Smooth muscle cell (in vitro differentiated cells): ENCODE data around the gene KCNK10. TPM values are rescaled to one million over a fixed set of nuclear protein-coding genes. Genes with fewer than 3 reads are reported as not detected.

Experiments used
- DNase-seq: peaks from one replicate; lab custom pipeline; 2025; ENCODE audit not compliant: unreplicated experiment; lab: John Stamatoyannopoulos, UW
- H2AFZ ChIP-seq: fragments of 200-600 bp; sonication (generic); 2 replicates; pipeline ENCODE4 v1.6.0; 2016; ENCODE audit warnings: antibody characterized with exemption, low read depth, mild to moderate bottlenecking
- H3F3A ChIP-seq: fragments of 200-600 bp; sonication (generic); 2 replicates; pipeline ENCODE4 v1.6.0; 2017; ENCODE audit warnings: antibody characterized with exemption, low read depth
- H3K27ac ChIP-seq: fragments of 200-600 bp; sonication (generic); 2 replicates; pipeline ENCODE4 v1.5.1; 2016; ENCODE audit warnings: low read depth, mild to moderate bottlenecking
- H3K27me3 ChIP-seq: fragments of 200-600 bp; sonication (generic); 2 replicates; pipeline ENCODE4 v1.6.1; 2016; ENCODE audit warnings: low read depth, mild to moderate bottlenecking
- H3K36me3 ChIP-seq: fragments of 200-600 bp; sonication (generic); 2 replicates; pipeline ENCODE4 v1.5.1; 2016; ENCODE audit warnings: low read depth
- H3K4me1 ChIP-seq: fragments of 200-600 bp; sonication (generic); 2 replicates; pipeline ENCODE4 v1.5.1; 2016; ENCODE audit warnings: low read depth
- H3K4me2 ChIP-seq: fragments of 200-600 bp; sonication (generic); 2 replicates; pipeline ENCODE4 v1.6.0; 2016; ENCODE audit warnings: mild to moderate bottlenecking
- H3K4me3 ChIP-seq: fragments of 200-600 bp; sonication (generic); 2 replicates; pipeline ENCODE4 v1.5.1; 2016; ENCODE audit warnings: mild to moderate bottlenecking
- H3K79me2 ChIP-seq: fragments of 200-600 bp; sonication (generic); 2 replicates; pipeline ENCODE4 v1.6.0; 2016; ENCODE audit warnings: low read depth, mild to moderate bottlenecking
- H3K9ac ChIP-seq: fragments of 200-600 bp; sonication (generic); 2 replicates; pipeline ENCODE4 v1.6.0; 2016; ENCODE audit warnings: low read depth
- H3K9me3 ChIP-seq: fragments of 200-600 bp; sonication (generic); replicated peaks from 2 replicates; pipeline ENCODE4 v1.5.1; 2016; ENCODE audit warnings: low read depth
- H4K20me1 ChIP-seq: fragments of 200-600 bp; sonication (generic); 2 replicates; pipeline ENCODE4 v1.6.0; 2016; ENCODE audit warnings: low read depth
- WGBS: methylation state at CpG from one replicate; pipeline ENCODE4 v1.1.7; 2016; ENCODE audit warnings: low lambda C conversion rate; 5-methylcytosine and 5-hydroxymethylcytosine counted together
- polyA plus RNA-seq: library from polyadenylated mRNA; unstranded; fragments of >200 nt; fragmentation: Nextera tagmentation; extraction: Ambion mirVana; gene quantifications from 2 replicates; pipeline ENCODE4 v1.2.1, GENCODE V29; 2016
- total RNA-seq: library from RNA; depleted of rRNA; stranded (reverse); fragments of >200 nt; gene quantifications from 2 replicates; pipeline ENCODE4 v1.2.3, GENCODE V29; 2014
- TF ChIP-seq, protein P1 (sequence below): fragments of 200-600 bp; sonication (generic); IDR thresholded peaks from 2 replicates; pipeline ENCODE4 v1.5.1; 2017; ENCODE audit warnings: borderline replicate concordance, mild to moderate bottlenecking, antibody characterized with exemption; ENCODE audit not compliant: insufficient read depth, poor library complexity, severe bottlenecking

KCNK10 gene
- total and polyA plus RNA-seq, 2 experiments from 2014 or later, result not detected

GRCh38 chr14:88166616-88167015 is 156.5 kb downstream of the KCNK10 start:
- H3K4me3 ChIP-seq, result no peak overlapping the region
- no peaks in the 10 kb centered on the region for H4K20me1 ChIP-seq
- no peaks in the 10 kb centered on the region for H3K36me3 ChIP-seq
- H3K27ac ChIP-seq, result no peak overlapping the region
- no peak overlapping the region for H3K9ac ChIP-seq
- H3K9me3 ChIP-seq, result peaks cover 4% of the 10 kb centered on the region
- no peaks in the 10 kb centered on the region for H3K4me1 ChIP-seq
- H3K4me2 ChIP-seq, result no peak overlapping the region
- 54% methylated on average over 3 of the region's 3 CpGs for WGBS
- H3K79me2 ChIP-seq, result no peaks in the 10 kb centered on the region
- H3K27me3 ChIP-seq, result no peaks in the 10 kb centered on the region
- H2AFZ ChIP-seq, result no peak overlapping the region
- no peaks in the 10 kb centered on the region for H3F3A ChIP-seq
- DNase-seq, result no peak
- TF ChIP-seq, protein P1, sequence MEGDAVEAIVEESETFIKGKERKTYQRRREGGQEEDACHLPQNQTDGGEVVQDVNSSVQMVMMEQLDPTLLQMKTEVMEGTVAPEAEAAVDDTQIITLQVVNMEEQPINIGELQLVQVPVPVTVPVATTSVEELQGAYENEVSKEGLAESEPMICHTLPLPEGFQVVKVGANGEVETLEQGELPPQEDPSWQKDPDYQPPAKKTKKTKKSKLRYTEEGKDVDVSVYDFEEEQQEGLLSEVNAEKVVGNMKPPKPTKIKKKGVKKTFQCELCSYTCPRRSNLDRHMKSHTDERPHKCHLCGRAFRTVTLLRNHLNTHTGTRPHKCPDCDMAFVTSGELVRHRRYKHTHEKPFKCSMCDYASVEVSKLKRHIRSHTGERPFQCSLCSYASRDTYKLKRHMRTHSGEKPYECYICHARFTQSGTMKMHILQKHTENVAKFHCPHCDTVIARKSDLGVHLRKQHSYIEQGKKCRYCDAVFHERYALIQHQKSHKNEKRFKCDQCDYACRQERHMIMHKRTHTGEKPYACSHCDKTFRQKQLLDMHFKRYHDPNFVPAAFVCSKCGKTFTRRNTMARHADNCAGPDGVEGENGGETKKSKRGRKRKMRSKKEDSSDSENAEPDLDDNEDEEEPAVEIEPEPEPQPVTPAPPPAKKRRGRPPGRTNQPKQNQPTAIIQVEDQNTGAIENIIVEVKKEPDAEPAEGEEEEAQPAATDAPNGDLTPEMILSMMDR, result no peak

GRCh38 chr14:88164906-88165534 is 158.0 kb downstream of the KCNK10 start:
- TF ChIP-seq, protein P1, result no peak
- H3K79me2 ChIP-seq, result no peaks in the 10 kb centered on the region
- H3K27ac ChIP-seq, result no peak overlapping the region
- WGBS, result 40% methylated on average over 3 of the region's 3 CpGs
- no peak overlapping the region for H3K9ac ChIP-seq
- H3K4me1 ChIP-seq, result no peaks in the 10 kb centered on the region
- H3K4me2 ChIP-seq, result no peak overlapping the region
- no peak overlapping the region for H3K4me3 ChIP-seq
- no peak for DNase-seq
- H2AFZ ChIP-seq, result no peak overlapping the region
- peaks cover 3% of the 10 kb centered on the region for H3K9me3 ChIP-seq
- no peaks in the 10 kb centered on the region for H3K27me3 ChIP-seq
- H3F3A ChIP-seq, result no peaks in the 10 kb centered on the region
- H3K36me3 ChIP-seq, result no peaks in the 10 kb centered on the region
- H4K20me1 ChIP-seq, result no peaks in the 10 kb centered on the region

DNA sequence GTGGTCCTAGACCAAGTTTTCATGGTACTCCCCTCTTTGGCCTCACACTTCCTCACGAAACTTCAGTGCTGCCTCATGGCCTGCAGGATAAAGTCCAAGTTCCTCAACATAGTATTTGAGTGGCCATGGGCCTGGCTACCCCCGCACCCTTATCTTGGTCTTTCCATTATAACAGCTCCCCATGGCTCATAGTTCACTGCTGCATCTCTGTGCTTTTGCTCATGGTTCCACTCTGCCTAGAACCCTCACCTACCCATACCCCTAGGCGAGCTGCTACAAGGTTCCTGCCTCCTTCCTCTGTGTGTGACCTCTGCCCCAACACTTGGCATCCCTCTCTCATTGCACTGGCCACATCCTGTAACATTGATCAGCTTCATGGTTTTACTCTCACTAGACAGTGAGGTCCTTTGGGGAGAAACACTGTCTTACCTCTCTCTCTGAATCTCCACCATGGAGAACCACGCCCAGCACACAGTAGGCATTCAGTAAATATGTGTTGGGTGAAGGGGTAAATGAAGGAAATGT is 159.3 kb downstream of the KCNK10 start:
- no peak for DNase-seq
- WGBS, result 91% methylated on average over 4 of the region's 4 CpGs
- no peak overlapping the region for H3K4me3 ChIP-seq
- no peaks in the 10 kb centered on the region for H3K79me2 ChIP-seq
- H3K36me3 ChIP-seq, result no peaks in the 10 kb centered on the region
- no peak overlapping the region for H3K27ac ChIP-seq
- no peaks in the 10 kb centered on the region for H3K4me1 ChIP-seq
- no peaks in the 10 kb centered on the region for H3K27me3 ChIP-seq
- H3K9me3 ChIP-seq, result no peaks in the 10 kb centered on the region
- H2AFZ ChIP-seq, result no peak overlapping the region
- TF ChIP-seq, protein P1, result no peak
- no peaks in the 10 kb centered on the region for H3F3A ChIP-seq
- no peak overlapping the region for H3K4me2 ChIP-seq
- no peaks in the 10 kb centered on the region for H4K20me1 ChIP-seq
- no peak overlapping the region for H3K9ac ChIP-seq

DNA sequence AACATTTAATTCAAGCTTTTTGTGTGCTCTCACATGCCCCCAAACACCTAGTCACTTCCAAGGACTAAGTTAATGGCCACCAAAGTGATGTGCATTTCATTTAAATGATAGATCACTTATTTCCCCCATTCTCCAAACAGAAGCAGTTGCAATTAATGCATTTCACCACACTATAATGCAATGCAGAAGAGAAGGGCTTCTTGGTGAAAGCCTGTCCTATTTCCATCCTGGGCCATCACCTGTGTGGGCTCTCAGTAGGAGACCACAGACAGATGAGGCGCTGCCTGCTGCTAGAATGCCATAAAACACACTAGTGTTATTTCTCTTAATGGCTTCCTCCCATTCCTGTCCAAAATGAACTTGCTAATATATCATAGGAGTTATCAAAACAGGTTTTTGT is 166.9 kb downstream of the KCNK10 start:
- 91% methylated on average over 1 of the region's 1 CpG for WGBS
- Histone ChIP-seq H3K4me2 (no peak overlapping the region), H3F3A (no peaks in the 10 kb centered on the region), H3K27ac (no peak overlapping the region), H4K20me1 (no peaks in the 10 kb centered on the region), H2AFZ (no peak overlapping the region), H3K79me2 (no peaks in the 10 kb centered on the region), H3K9ac (no peak overlapping the region), H3K27me3 (no peaks in the 10 kb centered on the region), H3K36me3 (no peaks in the 10 kb centered on the region), H3K9me3 (no peaks in the 10 kb centered on the region), H3K4me3 (no peak overlapping the region), H3K4me1 (no peaks in the 10 kb centered on the region)
- TF ChIP-seq, protein P1, result no peak
- DNase-seq, result no peak
